Pons (tissue), 1 donor: ENCODE results near the gene IL10RA.

ENCODE experiments used
- DNase-seq: peaks from one replicate; pipeline ENCODE4 v3.0.0-alpha.2; 2016; ENCODE audit warnings: low spot score

The IL10RA gene

DNA sequence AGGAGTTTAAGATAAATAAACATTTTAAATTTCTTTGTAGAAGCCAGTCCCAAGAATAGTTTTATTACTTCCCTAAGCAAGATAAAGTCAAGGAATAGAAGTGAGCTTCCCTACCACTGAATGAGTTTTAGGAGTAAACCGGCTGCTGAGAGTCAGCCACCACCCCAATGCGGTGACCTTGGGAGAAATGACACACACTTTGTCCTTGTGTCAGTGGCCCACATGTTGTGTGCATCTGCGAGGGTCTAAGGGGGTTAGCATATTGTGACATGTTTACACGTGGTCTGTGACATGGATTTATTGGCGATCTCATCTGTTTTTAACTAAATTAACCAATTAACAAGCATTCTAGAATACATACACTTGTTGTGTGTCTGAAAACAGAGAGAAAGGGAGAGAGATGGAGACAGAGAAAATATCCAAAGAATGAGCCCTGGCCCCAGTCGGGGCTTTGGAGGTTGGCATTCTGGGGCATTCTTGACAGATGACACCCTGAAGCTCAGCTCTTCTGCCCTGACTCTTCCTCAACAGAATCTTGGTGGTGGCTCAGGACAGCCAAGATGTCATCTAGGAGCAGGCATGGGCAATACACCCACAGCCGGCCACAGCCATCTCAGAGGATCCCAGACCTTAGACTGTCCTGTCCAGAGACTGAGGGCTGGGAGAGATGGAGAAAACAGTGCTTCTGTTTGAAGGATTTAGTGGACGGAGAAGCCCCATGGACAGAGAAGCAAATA lies 60.9 kb downstream of the IL10RA start:
- no peak for DNase-seq

DNA sequence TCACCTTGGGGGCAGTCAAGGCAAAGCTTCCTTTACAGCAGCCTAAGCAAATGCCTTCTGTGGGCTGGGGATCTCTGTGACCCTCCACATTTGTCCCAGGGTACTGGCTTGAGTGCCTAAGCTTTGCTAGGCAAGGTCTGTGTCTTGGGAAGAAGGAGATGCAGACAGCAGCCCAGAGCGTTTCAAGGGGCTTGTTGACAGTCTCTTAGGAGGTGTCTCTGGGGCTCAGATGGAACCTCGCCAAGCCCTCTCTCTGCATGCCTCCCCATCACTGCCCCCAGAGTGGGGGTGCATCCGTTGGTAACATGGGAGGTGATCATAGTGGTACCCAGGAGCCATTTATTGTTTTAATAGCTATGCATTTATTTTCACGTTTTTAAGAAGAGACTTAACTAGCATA lies 61.6 kb downstream of the IL10RA start:
- no peak for DNase-seq

DNA sequence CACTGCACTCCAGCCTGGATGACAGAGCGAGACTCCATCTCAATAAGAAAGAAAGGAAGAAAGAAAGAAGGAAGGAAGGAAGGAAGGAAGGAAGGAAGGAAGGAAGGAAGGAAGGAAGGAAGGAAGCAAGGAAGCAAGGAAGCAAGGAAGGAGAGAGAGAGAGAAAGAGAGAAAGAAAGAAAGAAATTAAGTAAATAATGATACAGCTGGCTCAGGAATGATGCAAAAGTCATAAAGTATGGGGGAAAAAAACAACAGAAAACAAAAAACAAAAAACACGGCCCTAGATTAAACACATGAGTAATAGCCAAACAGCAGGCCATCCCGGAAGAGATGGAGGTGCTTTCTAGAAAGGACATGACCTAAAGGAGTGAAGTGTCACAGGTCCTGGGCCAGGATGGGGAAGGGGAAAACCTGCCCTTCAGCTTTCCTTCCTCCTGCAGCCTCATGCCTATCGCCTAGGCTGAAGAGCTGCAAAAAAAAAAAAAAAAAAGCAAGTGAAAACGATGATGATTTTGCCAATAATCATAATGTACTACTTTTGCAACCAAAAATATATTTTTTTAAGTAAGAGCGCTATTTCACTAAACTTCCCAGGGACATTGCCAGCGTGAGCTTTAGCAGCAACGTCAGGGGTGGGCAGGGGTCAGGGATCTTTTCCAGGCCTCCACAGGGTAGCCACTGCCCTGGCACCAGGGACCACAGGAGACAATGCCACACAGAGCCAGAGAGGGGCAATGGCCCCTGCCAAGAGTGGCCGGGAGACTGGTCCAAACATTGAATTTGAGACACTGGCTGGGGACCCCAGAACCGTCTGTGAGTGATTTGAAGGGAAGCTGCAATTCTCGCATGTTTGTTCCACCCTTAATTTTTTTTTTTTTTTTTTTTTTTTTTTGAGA lies 62.5 kb downstream of the IL10RA start:
- no peak for DNase-seq

DNA sequence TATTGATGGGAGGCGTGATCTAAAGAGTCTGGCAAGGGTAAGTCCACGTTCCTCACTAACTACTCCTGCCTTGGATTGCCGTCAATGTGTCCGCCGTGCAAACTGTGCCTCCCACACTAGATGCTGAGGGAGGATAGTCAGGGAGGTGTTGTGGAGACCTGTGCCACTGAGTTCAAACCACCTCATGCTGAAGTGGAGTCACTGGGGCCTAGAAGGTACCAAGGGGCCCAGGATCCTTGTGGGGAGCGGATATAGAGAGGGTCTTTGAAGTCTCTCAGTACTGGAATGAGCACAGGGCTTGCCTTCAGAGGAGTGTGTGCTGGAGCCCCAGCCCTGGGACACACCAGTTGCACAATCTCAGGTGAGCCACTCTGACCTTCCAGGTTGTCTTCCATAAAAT lies 63.6 kb downstream of the IL10RA start:
- DNase-seq, result no peak

DNA sequence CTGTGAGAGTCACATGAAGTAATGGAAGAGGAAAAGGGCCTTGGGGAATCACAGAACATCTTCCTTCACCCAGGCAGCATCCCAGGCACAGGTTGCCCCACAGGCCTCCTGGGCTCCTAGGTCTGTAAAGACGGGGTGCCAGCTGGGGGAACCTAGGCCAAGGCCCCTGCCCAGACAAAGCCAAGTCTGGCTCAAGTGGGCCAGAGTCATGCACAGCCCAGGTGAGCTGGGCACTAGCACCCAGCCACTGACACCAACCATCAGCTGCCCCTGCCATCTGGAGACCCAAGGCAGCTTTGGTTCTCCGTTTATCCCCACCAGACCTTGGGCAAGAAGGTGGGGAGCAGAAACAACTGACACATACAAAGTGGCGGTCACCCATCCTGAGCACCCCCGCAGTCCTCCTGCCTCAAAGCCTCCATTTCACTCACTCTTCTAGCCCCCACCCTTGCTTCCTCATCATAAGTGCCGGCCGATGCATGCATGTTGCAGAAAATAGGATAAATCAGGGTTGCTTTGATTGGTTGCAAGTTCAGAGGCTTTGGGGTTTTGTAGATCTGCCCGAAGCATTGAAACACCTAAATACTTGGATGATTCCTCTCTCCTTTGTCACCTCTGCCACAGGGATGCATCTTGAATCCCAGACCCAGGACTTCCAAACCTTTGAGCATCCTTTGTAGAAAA lies 64.2 kb downstream of the IL10RA start:
- no peak for DNase-seq
